Coronary artery (tissue), 2 donors: ENCODE data around the gene TMEM220.
A peak's percentile ranks its signal among the peaks of the same experiment; 100 is the strongest.

Experiments used
- DNase-seq: peaks from one replicate; pipeline ENCODE4 v3.0.0-alpha.2; 2017; ENCODE audit warnings: low spot score
- H3K27ac ChIP-seq, 2 donors: fragments of 200-600 bp; sonication (generic); one replicate each; pipeline ENCODE4 v1.5.1; 2016 to 2019
- H3K4me3 ChIP-seq: fragments of 200-600 bp; sonication (generic); 2 replicates; pipeline ENCODE4 v1.5.1; 2016; ENCODE audit warnings: mild to moderate bottlenecking, moderate library complexity
- TF ChIP-seq, protein P1 (sequence below): fragments of 200-600 bp; sonication (generic); IDR thresholded peaks from one replicate; pipeline ENCODE4 v1.5.1; 2019; ENCODE audit warnings: antibody characterized with exemption

TMEM220 gene

DNA sequence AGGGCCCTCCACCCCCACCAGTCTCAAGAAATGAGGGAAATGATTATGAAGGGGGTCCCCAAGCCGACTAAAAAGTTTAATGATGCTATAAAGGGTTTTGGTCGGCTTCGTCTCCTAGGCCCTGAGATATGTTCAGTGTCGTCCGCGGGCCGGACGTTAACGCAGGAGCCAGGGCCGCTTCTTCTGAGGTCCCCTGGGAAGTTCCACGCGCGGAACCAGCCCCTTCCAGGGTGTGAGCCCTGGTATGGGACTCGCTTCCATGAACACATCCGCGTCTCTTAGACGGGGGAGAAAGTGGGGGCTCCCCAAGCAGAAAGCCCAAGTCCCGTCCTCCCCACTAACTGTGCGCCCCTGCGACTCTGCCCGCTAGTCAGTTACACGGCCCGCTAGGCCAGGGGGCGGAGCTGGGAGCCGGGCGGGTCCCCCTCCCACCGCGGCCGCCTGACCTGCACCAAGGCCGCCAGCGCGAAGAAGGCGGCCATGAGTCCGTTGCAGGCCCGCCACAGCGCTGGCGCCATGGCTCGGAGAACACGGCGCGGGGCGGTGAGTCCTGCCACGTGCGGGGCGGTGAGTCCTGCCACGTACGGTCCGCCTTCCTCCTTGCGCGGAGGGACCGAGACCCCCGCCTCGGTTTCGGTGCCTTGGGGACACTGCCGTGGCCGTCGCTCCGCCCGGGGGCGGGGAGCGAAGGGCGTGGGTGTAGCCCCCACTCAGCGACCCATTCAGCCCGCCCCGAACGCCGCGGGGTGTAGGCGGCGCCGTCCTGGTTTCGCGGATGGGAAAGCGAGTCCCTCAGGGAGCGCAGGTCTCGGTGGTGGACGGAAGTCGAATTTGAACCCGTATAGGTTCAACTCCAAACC, at the start of gene TMEM220:
Gene TMEM220 (minus strand): TSS at position 690 of the 860 bp plus-strand sequence. CDS start 172 bp downstream, at position 518.
- DNase-seq: peak; percentile 89
- Histone ChIP-seq H3K4me3 (peak within 1 kb of the TSS; percentile 78), H3K27ac (peak within 1 kb of the TSS; percentile 85 to 91)
- TF ChIP-seq, protein P1, sequence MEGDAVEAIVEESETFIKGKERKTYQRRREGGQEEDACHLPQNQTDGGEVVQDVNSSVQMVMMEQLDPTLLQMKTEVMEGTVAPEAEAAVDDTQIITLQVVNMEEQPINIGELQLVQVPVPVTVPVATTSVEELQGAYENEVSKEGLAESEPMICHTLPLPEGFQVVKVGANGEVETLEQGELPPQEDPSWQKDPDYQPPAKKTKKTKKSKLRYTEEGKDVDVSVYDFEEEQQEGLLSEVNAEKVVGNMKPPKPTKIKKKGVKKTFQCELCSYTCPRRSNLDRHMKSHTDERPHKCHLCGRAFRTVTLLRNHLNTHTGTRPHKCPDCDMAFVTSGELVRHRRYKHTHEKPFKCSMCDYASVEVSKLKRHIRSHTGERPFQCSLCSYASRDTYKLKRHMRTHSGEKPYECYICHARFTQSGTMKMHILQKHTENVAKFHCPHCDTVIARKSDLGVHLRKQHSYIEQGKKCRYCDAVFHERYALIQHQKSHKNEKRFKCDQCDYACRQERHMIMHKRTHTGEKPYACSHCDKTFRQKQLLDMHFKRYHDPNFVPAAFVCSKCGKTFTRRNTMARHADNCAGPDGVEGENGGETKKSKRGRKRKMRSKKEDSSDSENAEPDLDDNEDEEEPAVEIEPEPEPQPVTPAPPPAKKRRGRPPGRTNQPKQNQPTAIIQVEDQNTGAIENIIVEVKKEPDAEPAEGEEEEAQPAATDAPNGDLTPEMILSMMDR: no peak

DNA sequence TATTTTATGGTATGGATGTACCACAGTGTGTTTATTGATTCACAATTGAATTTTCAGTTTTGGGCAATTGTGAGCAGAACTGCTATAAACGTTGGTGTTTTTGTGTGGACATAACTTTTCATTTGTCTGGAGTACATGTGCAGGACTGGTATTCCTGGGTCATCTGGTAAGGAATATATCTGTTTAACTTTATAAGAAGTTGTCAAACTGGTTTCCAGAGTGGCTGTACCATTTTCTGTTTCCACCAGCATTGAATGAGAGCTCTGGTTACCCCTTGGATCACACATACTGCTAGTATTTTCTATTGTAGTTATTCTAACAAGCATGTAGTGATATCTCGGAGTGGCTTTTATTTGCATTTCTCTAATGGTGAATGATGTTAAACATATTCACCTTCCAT, 49.8 kb upstream of the TMEM220 start:
- no peak overlapping the region for H3K27ac ChIP-seq
- no peak overlapping the region for H3K4me3 ChIP-seq
- TF ChIP-seq, protein P1: no peak
- DNase-seq: no peak

DNA sequence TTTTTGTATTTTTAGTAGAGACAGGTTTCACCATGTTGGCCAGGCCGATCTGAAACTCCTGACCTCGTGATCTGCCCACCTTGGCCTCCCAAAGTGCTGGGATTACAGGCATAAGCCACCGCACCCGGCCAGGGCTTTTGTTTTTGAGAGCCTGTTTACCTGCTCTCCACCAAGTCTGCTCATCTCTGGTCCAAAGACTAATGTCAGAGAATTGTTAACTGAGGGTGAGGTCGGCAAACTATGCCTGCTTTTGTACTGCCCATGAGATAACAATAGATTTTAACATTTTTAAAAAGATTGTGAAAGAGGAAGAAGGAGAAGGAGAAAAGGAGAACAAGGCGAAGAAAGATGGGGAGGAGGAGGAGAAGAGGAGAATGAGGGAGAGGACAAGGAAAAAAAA, 48.1 kb upstream of the TMEM220 start:
- TF ChIP-seq, protein P1: no peak
- no peak overlapping the region for H3K27ac ChIP-seq
- no peak overlapping the region for H3K4me3 ChIP-seq
- no peak for DNase-seq

DNA sequence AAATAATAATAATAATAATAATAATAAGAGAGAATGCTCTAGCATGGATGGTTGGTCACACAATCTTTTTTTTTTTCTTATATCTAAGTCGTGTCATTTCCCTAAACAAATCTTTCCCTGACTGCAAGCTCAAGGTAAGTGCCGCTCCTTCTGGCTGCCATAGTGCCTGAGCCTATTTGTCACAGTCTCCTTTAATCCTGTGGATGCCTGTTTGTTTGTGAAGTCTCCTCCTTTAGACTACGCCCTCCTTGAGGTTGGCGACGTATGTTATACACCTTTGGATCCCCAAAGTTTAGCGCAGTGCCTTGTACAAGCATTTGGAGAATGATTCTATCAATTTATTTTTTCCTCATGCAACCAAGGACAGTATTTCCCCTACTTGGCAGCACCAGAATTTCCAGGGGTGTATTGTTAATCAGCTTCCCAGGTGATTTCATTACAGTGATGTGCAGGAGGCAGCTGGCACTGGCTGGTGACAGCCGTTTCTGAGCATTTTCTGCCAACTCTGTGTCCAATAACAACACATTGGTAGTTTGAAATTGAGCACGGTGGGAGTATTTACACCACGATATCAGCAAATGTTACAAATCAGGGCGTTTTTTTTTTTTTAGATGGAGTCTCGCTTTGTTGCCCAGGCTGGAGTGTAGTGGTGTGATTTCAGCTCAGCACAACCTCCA, 47.4 kb upstream of the TMEM220 start:
- no peak for DNase-seq
- TF ChIP-seq, protein P1: no peak
- H3K27ac ChIP-seq: no peak overlapping the region
- H3K4me3 ChIP-seq: no peak overlapping the region

- Histone ChIP-seq H3K4me3 (no peak overlapping the region), H3K27ac (no peak overlapping the region)
- DNase-seq: no peak
- TF ChIP-seq, protein P1: no peak
Measured at GRCh38 chr17:10776381-10776780, 46.6 kb upstream of the TMEM220 start.

GRCh38 chr17:10775740-10776356, 46.0 kb upstream of the TMEM220 start:
- H3K27ac ChIP-seq: no peak overlapping the region
- TF ChIP-seq, protein P1: no peak
- no peak for DNase-seq
- H3K4me3 ChIP-seq: no peak overlapping the region
